T-helper 1 cell treated with Interleukin-12 subunit alpha and Interleukin-12 subunit beta and Interleukin-4 antibody, amounts not matched to agents 30 μg/mL and 1 μg/mL, for 36 hours (primary cell): ENCODE results near the gene TMSB10.

ENCODE experiments used
- H3K27ac Mint-ChIP-seq: one replicate; pipeline ENCODE4 v1.8.0; 2021; ENCODE audit warnings: mild to moderate bottlenecking, mixed read lengths
- H3K27me3 Mint-ChIP-seq: one replicate; pipeline ENCODE4 v1.8.0; 2021; ENCODE audit warnings: low read depth, mixed read lengths
- H3K36me3 Mint-ChIP-seq: one replicate; pipeline ENCODE4 v1.8.0; 2021; ENCODE audit warnings: low read depth, mixed read lengths
- H3K4me1 Mint-ChIP-seq: one replicate; pipeline ENCODE4 v1.8.0; 2021; ENCODE audit warnings: low read depth, mixed read lengths
- H3K4me3 Mint-ChIP-seq: one replicate; pipeline ENCODE4 v1.8.0; 2021; ENCODE audit warnings: mild to moderate bottlenecking, moderate library complexity, mixed read lengths
- H3K9me3 Mint-ChIP-seq: one replicate; pipeline ENCODE4 v1.8.0; 2021; ENCODE audit warnings: mixed read lengths

TMSB10 gene

DNA sequence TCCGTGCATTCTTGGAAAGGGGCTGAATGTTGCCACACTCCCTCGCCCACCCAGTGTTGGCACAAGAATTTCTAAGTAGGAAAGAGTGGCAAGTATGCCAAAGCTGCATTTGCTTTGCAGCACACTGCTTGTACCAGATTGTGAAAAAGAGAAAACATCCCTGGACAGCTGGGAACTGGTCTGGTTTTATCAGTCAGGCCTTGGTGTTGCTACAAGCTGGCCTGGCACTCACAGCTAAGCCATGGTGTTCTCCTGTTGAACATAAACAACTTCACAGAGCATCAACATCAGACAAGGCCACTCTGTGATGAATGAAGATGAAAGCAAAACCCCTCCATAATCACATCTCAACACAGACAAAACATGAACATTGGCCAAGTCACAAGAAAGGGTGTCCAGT, 20.3 kb upstream of the TMSB10 start:
- Mint-ChIP-seq H3K9me3 (no peaks in the 10 kb centered on the region), H3K36me3 (no peaks in the 10 kb centered on the region), H3K27ac (no peak overlapping the region), H3K27me3 (no peaks in the 10 kb centered on the region), H3K4me3 (no peak overlapping the region), H3K4me1 (peaks cover 51% of the 10 kb centered on the region)

DNA sequence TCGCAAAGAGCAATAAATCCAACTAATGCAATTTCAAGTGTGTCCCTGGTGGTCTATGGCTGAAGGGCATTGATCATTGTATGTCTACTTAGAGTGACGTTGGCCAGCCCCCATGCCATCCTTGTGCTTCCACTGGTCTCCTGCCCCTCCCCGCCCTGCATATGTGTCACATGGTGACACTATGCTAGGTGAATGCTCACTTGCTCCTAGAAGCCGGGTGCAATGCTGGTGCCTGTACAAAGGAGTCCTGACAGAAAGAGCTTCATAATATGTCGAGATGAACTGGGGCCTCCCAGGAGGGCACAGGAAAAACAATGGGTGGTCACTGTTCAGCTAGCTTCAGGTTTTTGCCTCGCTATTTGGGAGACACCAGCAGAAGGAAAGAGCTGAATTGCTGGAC, 18.7 kb upstream of the TMSB10 start:
- Mint-ChIP-seq H3K36me3 (no peaks in the 10 kb centered on the region), H3K4me3 (no peak overlapping the region), H3K27me3 (no peaks in the 10 kb centered on the region), H3K9me3 (no peaks in the 10 kb centered on the region), H3K27ac (peak overlapping the region; percentile 74), H3K4me1 (peaks cover 54% of the 10 kb centered on the region)

DNA sequence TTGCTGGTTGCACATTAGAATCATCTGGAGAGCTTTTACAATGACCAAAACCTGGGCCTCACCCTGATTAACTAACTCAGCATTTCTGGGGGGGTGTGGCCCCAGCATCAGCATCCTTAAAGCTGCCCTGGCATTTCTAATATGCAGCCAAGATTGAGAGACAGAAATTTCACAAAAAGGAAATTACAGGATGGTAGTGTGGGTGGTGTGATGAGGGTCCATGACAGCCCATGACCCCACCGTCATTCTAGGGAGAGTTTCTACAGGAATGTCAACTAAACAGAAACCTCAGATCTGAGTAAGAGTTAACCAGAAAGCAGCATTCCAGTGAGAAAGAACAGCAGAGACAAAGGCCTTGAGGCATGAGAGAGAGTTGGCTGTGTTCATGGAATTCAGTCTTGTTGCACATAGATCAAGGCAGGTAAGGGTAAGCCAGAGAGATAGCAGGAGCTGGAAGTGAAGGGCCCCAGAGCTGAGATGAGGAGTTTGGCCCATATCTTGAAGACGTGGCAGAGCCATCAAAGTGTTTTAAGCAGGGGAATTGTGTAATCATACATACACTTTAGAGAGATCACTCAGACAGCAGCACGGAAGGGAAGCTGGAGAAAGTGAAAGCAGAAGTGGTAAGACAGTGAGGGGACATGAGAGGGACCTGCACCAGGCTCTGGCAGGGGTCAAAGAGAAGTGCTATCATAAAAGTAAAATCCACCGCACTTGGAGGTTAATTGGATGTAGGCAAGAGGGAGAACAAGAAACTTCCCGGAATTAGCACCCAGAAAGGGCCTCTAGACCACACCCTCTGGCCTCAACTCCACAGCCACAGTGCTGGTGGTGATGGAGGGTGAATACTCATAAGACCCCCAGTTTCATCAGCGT, 16.8 kb upstream of the TMSB10 start:
- Mint-ChIP-seq H3K4me1 (peaks cover 39% of the 10 kb centered on the region), H3K27me3 (no peaks in the 10 kb centered on the region), H3K36me3 (no peaks in the 10 kb centered on the region), H3K4me3 (peak overlapping the region; percentile 77), H3K9me3 (no peaks in the 10 kb centered on the region), H3K27ac (peak overlapping the region; percentile 93)

DNA sequence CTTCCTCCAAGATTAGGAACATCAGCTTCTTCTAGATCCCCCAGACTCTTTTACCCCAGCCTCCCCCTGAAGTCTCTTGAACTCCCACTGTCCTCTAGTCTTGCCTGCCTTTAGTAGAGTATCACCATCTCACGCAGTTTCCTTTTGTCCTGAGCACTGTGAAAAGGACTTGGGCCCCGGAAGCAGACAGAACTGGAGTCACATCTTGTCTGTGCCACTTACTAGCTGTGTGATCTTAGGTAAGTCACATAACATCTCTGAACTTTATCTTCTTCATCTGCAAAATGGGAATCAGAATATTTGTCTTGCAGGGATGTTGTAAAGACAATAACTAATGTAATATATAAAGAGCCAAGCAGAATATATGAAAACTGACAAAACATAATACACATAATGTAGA, 16.1 kb upstream of the TMSB10 start:
- no peaks in the 10 kb centered on the region for H3K27me3 Mint-ChIP-seq
- H3K4me1 Mint-ChIP-seq, result peaks cover 38% of the 10 kb centered on the region

DNA sequence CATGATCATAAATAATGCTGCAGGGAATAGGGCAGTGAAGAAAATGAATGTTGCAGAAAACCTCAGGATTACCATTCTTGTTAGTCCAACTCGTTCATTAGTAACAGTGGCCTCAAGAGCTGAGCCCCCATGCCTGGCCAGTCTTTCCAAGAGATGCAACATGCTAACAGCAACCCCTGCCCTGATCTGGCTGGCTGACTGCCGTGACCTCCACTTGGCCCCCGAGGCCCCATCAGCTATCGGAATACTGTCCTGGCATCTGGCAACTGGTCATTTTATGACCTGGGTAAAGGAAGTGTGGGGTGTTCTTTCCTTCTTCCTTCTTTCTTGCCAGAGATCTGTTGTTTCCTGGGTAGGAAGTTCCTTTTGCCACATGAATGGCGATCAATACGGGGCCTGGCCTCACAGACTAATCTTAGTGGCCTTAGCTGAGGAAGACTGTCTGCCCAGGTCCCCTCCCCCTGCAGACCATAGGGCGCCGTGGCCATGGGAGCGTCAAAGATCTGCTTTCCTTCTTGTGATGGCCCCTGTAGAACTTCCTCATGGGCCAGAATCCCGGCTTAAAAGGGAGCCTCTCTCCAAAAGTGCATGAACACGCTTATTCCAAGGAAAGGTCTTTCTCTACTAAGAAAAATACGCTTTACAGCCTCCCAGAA, 14.0 kb upstream of the TMSB10 start:
- Mint-ChIP-seq H3K9me3 (no peaks in the 10 kb centered on the region), H3K36me3 (no peaks in the 10 kb centered on the region), H3K4me1 (peaks cover 49% of the 10 kb centered on the region), H3K27me3 (no peaks in the 10 kb centered on the region), H3K4me3 (no peak overlapping the region), H3K27ac (no peak overlapping the region)

More for the DNA sequence above, 16.1 kb upstream of the TMSB10 start:
- Mint-ChIP-seq H3K27ac (peak overlapping the region; percentile 93), H3K36me3 (no peaks in the 10 kb centered on the region), H3K4me3 (peak overlapping the region; percentile 77), H3K9me3 (no peaks in the 10 kb centered on the region)

DNA sequence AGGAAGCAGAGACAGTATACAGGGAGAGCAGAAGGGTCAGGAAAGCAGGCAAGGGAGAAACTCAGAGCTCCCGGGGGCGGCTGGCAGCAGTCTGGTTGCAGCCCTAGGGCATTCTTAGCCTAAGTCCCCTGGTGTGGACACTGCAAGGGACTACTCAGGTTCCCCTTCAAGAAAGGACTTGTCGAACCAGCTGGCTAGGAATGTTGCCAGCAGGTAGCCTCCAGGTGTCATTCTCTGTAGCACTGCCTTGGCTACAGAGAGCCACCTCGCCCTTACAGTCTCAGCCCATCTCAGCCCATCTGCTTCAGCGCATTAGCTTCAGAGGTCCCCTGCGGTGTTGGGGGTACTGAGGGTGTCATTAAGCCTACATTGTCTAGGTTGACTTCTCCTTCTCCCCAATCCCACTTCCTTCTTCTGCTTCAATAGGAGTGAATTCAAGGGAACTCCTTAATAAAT, 11.3 kb upstream of the TMSB10 start:
- H3K36me3 Mint-ChIP-seq, result peaks cover 5% of the 10 kb centered on the region
- H3K4me1 Mint-ChIP-seq, result peaks cover 51% of the 10 kb centered on the region

DNA sequence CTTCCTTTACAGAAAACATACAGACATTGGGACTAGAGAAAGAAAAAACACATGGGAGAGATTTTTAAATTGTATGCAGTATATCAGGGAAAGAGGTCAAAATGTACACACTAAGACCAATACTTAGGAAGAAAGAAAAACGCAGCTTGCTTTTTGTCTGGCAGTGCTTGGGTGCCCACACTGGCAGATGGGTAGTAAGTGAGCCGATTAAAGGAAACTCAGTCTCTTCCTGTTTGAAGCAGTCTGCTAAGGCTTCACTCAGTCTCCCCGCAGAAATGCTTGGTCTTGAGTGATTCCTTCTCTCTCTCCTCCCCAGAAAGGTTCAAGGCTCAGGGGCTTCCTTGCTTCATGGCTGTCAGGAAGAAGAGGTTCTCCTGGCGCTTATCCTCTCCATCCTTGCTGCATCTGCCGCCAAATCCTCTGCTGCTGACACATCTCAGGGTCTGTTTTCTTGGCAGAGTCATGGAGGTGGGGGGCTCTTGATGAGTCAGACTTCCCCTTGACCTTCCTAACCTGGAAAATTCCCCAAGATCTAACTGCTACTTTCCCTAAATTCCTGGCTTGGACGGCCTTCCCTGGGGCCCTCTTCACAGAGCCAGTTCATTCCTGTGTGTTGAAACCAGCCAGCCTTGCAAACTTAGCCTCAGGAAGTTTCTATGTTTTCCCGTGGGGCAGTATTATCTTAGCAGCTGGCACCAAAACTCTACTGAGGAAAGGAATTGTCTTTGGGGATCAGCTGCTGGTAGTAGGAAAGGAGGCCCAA, 10.5 kb upstream of the TMSB10 start:
- Mint-ChIP-seq H3K27ac (peak overlapping the region; percentile 67), H3K36me3 (peaks cover 5% of the 10 kb centered on the region), H3K27me3 (no peaks in the 10 kb centered on the region), H3K4me3 (peak overlapping the region; percentile 39), H3K4me1 (peaks cover 48% of the 10 kb centered on the region), H3K9me3 (no peaks in the 10 kb centered on the region)

More for the DNA sequence above, 11.3 kb upstream of the TMSB10 start:
- Mint-ChIP-seq H3K27me3 (no peaks in the 10 kb centered on the region), H3K27ac (peak overlapping the region; percentile 67), H3K9me3 (no peaks in the 10 kb centered on the region), H3K4me3 (peak overlapping the region; percentile 39)

DNA sequence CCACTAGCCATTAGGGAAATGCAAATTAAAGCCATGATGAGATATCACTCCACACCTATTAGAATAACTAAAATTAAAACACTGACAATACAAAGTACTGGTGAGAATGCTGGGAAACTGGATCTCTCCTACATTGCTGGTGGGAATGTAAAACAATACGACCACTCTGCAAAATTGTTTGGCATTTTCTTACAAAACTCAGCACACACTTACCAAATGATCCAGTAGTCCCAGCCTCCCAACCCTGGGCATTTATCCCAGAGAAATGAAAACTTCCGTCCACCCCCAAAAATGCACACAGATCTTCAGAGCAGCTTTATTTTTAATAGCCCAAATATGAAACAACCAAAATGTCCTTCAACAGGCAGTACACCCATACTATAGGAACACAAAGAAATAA, 8.9 kb upstream of the TMSB10 start:
- peaks cover 51% of the 10 kb centered on the region for H3K4me1 Mint-ChIP-seq
- no peaks in the 10 kb centered on the region for H3K27me3 Mint-ChIP-seq
- H3K4me3 Mint-ChIP-seq, result no peak overlapping the region

DNA sequence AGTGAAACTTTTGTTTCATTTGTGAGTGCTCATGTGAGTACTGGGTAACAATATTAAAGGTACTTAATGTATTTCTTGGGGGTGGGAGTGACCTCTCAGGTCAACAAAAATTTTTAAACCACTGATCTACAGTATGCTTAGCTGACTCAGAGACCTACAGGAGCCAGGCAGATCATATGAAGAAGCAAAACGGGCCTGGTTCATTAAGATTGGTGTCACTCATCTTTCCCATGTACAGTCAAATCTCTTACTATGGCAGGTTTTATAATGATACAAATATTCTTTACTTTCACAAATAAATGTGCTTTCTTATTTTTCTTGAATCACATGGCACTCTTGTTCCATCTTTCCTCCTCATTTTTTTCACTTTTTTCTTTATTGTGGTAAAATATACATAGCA, 7.7 kb upstream of the TMSB10 start:
- no peaks in the 10 kb centered on the region for H3K27me3 Mint-ChIP-seq
- H3K4me1 Mint-ChIP-seq, result peaks cover 57% of the 10 kb centered on the region

More for the DNA sequence above, 8.9 kb upstream of the TMSB10 start:
- no peak overlapping the region for H3K27ac Mint-ChIP-seq
- no peaks in the 10 kb centered on the region for H3K9me3 Mint-ChIP-seq
- peaks cover 5% of the 10 kb centered on the region for H3K36me3 Mint-ChIP-seq

DNA sequence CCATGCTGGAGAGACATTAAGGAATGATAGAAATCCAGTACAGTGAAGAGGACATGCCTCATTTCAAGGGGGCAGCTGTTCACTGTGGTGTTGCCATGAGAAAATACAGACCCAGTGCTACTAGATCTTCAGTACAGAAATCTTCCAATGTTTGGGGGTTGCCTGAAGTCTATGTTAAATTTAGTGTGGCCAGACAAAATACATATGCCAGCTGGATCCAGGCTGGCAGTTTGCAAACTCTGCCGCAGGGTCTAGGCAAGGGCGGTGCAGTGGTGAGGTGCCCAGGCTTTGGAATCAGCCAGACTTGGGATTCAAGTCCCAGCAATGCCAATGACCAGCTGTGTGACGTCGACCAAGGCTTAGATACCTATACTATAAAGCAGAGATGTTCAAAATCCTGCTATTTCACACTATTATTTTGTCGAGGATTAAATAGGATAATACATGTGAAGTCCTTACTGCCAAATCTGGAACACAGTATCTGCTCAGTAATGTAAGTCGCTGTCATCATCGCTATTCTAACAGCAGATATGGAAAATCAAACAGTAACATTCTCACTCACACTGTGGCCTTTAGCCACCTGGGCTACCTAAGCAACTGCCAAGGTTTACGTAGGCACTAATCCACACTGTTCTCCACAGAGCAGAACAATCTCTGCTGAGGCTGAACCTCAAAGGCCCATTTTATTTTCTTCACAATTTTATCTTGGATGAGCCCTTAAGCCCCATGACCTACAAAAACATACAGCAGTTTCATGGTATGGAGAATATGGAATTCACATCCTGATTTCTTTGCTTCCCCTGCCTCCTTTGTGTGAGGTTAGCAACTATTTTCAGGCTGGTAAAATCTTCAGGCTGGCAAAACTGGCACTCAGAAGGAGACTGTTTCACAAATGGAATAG, 5.9 kb upstream of the TMSB10 start:
- H3K27me3 Mint-ChIP-seq, result no peaks in the 10 kb centered on the region
- no peak overlapping the region for H3K4me3 Mint-ChIP-seq
- peaks cover 63% of the 10 kb centered on the region for H3K4me1 Mint-ChIP-seq
- H3K27ac Mint-ChIP-seq, result no peak overlapping the region
- H3K36me3 Mint-ChIP-seq, result peaks cover 7% of the 10 kb centered on the region
- no peaks in the 10 kb centered on the region for H3K9me3 Mint-ChIP-seq

More for the DNA sequence above, 7.7 kb upstream of the TMSB10 start:
- peak overlapping the region; percentile 96 for H3K27ac Mint-ChIP-seq
- no peak overlapping the region for H3K4me3 Mint-ChIP-seq
- no peaks in the 10 kb centered on the region for H3K9me3 Mint-ChIP-seq
- H3K36me3 Mint-ChIP-seq, result peaks cover 7% of the 10 kb centered on the region

DNA sequence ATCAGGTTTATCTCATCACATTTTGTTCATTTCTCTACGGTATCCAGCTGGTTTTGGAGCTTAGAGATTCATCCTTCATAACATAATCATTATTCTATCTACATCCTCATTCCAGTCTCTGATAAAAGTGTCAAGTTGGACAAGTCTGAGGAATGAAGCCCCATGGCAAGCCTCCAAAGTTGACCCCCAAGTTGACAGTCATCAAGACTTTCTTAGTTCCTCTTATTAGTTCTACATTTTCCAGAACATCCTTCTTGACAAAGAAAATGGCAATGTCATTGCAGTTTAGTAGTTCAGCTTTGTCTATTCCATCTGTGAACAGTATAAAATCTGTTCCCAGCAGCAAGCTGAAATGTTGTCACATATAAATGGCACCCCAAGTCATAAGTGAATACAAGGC, 4.5 kb upstream of the TMSB10 start:
- peaks cover 9% of the 10 kb centered on the region for H3K36me3 Mint-ChIP-seq
- H3K4me3 Mint-ChIP-seq, result no peak overlapping the region
- H3K27ac Mint-ChIP-seq, result no peak overlapping the region
- H3K9me3 Mint-ChIP-seq, result no peaks in the 10 kb centered on the region
- H3K27me3 Mint-ChIP-seq, result no peaks in the 10 kb centered on the region
- peaks cover 56% of the 10 kb centered on the region for H3K4me1 Mint-ChIP-seq

DNA sequence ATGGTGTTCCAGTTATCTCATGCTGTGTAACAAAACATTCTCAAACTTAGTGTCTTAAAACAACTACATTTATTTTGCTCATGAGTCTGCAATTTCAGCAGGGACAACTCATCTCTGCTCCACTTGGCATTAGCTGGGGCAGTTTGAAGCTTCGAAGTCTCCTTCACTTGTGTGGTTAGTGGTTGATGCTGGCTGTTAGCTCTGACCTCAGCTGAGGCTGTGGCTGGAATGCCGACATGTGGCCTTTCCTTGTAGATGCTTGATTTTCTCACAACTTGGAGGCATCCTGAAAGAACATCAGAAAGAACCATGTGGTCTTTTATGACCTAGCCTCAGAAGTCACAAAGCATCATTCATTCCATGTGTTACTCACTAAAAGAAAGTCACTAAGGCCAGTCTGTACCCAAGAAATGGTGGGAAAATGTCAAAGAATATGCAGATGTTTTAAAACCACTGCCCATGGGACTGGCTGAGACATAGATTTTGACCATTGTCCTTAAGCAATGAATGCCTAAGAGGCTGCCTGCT, 3.8 kb upstream of the TMSB10 start:
- H3K4me3 Mint-ChIP-seq, result no peak overlapping the region
- no peaks in the 10 kb centered on the region for H3K9me3 Mint-ChIP-seq
- peak overlapping the region; percentile 43 for H3K27ac Mint-ChIP-seq
- peaks cover 52% of the 10 kb centered on the region for H3K4me1 Mint-ChIP-seq
- peaks cover 16% of the 10 kb centered on the region for H3K36me3 Mint-ChIP-seq
- no peaks in the 10 kb centered on the region for H3K27me3 Mint-ChIP-seq

DNA sequence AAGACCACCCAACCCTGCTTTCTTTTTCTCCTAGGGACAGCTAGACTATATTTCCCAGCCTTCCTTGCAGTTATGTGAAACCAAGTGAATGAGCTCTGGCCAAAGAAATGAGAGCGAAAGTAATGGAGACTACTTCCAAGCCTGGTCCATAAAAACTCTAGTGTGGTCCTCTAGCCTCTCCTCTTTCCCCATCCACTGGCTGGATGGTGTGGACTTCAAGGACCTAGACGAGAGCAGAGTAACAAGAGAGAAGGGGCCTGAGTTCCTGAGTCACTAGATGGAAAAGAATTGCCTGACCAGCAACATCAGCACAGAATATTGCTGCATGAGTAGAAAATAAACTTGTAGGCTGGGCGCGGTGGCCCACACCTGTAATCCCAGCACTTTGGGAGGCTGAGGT, 2.9 kb upstream of the TMSB10 start:
- Mint-ChIP-seq H3K27ac (no peak overlapping the region), H3K4me1 (peaks cover 55% of the 10 kb centered on the region), H3K27me3 (no peaks in the 10 kb centered on the region), H3K36me3 (peaks cover 25% of the 10 kb centered on the region), H3K4me3 (no peak overlapping the region), H3K9me3 (no peaks in the 10 kb centered on the region)
